Activated T-cell treated with anti-CD3 and anti-CD28 coated beads for 24 hours (primary cell): ENCODE data around the gene METTL17.
"Not testable (repeated sequence)": the region's sequence is repeated elsewhere in the genome, so short reads cannot be mapped to it uniquely, and the experiment has no call there.

Experiments used
- DNase-seq: peaks from one replicate; pipeline ENCODE4 v3.0.0-alpha.2; 2020; ENCODE audit warnings: low read depth

Gene METTL17

DNA sequence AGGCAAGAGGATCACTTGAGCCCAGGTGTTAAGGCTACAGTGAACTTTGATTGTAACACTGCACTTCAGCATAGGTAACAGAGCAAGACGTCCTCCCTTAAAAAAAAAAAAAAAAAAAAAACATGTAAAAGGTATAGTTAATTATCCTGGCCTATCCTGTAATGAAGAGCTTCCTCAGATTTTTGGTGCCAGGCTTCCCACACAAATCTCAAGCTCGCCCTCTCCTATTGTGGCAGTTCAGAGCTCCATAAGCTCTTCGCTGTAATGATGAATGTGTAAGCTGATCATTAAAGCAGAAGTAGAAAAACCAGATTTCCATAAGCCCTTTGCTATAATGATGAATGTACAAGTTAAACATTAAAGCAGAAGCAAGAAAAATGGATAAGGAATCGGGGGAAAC is 7.3 kb downstream of the METTL17 start:
- DNase-seq, result no peak

GRCh38 chr14:20997564-20997963 is 7.8 kb downstream of the METTL17 start:
- no peak for DNase-seq

GRCh38 chr14:20998139-20998538 is 8.4 kb downstream of the METTL17 start:
- DNase-seq, result no peak

DNA sequence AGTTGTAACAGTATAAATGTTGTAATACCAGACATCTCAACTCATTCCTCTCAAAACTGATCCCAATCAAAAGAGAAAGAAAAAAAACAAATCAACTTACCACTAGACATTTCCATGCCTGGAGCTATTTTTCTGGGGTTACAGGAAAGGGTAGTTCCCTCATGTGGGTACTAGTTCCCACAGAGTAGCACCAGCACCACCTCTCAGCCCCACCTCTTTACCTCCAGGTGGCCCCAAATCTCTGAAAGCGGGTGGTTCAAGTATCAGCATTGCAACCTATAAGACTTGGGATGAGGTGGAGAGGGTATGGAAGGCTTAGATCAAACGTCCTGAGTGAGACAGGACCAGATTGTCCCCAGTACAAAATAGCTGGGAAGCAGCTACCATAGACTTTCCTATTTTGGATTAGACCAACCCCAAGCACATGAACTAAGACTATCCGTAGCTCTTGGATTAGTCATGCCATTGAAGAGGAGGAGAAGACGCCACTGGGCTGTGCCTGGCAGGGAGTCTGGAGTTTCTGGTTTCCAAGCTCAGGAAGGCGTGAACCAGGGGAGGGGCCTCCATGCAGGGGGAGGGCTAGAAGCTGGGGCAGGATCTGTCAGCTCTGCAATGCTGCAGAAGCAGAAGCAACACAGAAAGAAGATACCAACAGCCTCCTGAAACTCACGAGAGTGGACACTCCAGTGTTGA is 9.0 kb downstream of the METTL17 start, which contains the start of gene SLC39A2:
Gene SLC39A2 (plus strand): TSS at position 620 of the 693 bp plus-strand sequence. CDS start 154 bp downstream, outside the sequence.
- DNase-seq, result no peak

DNA sequence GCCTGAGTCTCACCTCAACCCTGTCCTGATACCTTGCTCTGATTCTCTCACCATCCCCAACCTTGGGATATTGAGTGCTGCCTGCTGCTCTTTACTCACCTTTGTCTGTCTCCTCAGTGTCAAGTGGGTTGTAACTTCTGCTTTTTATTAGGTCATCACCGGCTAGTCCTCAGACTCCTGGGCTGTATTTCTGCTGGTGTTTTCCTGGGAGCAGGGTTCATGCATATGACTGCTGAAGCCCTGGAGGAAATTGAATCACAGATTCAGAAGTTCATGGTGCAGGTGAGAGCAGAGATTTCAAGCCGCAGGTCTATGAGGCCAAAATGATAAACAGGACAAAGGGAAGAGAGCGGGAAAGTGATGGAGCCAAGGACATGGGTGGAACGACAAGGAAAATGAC is 9.8 kb downstream of the METTL17 start:
- no peak for DNase-seq

DNA sequence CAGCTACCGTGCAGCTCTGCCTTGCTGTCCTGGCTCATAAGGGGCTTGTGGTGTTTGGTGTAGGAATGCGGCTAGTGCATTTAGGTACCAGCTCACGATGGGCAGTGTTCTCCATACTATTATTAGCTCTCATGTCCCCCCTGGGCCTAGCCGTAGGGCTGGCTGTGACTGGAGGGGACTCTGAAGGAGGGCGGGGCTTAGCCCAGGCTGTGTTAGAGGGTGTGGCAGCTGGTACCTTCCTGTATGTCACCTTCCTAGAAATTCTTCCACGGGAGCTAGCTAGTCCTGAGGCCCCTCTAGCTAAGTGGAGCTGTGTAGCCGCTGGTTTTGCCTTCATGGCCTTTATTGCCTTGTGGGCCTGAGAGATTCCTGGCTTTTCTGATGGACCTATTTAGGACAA is 11.4 kb downstream of the METTL17 start:
- DNase-seq, result no peak

- DNase-seq, result no peak
Observed at GRCh38 chr14:21003788-21004346, 14.1 kb downstream of the METTL17 start.

GRCh38 chr14:21009721-21010120 is 19.9 kb downstream of the METTL17 start:
- not testable (repeated sequence) for DNase-seq

- no peak for DNase-seq
Observed at GRCh38 chr14:21011136-21011535, 21.4 kb downstream of the METTL17 start.

DNA sequence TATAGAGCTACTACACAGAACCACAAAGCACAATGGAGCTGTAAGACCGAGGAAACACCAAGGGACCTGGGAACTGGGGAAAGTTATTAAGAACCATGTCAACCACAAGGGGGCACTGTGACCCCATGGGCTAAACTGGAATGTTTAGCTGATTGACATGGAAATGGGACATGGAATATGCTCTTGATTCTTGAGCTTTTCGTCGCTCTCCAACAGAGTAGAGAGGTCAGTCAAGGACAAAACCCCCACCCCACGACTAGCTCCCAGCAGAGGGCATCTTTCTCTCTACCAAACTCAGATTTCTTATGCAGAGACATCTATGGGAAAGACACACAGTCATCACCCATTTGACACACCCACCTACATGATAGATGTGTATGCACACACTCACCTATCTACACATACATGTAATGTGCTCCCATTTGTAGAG is 25.0 kb downstream of the METTL17 start:
- DNase-seq, result peak; percentile 73

DNA sequence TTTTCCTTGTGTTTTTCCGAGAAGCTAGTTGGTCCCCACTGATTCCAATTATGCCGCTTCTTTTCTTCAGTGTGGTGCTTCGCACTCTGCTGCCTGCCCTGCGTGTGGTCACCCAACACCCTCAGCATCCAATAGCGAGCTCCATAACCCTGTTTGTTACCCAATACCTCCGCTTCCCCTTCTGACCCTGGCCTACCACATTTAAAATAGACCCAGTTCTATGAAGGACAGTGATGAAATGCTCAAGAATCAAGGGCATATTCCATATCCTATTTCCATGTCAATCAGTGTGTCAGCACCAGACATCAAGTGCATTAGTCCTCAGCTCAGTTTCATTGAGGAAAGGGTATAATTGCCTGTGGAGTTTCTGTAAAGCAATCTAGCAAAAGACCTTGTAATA is 25.5 kb downstream of the METTL17 start:
- DNase-seq, result no peak

GRCh38 chr14:21016413-21017190 is 26.8 kb downstream of the METTL17 start:
- DNase-seq, result no peak

DNA sequence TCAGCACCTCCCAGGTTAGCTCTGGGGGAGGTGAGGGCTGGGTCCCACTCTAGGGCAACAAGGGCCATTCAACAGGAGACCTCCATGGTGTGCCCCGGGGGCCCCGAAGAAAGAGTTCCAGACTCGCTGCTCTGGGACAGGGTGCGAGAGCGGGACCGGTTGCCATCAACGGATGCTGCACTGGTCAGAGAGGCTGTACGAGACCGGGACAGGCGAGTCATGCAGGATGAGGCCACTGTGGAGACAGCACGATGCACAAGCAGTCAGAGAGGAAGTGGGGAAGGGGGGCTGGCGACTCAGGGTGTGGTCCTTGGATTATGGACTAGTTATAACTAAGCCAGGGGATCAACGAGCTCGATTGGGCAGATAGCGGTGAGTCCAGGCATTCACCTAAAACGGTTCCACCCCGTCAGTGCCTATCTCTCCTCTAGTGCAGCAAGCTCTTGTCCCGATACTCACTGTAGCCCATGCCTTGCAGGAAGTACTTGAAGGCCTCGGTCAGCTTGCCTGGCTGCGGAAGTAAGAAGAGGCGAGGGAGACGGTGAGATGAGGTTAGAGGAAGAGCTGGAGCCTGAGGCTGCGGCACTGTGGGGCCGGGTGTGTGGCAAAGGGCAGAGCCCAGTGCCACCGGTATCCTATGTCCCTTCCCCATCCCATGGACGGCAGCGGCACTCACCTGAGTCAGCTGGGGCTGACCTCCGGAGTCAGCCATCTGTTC is 27.9 kb downstream of the METTL17 start:
- DNase-seq, result no peak

DNA sequence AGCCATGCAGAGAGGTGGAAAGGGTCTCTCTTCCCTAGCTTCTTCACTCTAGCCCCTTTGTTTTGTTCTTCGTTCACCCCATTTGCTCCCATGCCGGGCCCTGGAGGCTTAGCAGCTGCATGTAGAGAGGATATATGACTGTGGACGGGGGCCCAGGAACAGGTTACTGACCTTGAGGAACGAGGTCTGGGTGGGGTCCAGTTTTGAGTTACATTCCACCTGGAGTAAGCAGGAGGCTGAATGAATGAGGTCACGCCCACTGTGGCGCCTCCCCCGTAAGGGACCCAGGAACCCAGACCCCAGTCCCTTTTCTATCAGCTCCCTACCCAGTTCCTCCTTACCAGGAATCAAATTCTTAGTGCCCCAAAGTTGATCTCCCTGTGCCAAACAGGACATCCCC is 28.5 kb downstream of the METTL17 start:
- DNase-seq, result no peak

GRCh38 chr14:21018781-21019180 is 29.0 kb downstream of the METTL17 start:
- no peak for DNase-seq

DNA sequence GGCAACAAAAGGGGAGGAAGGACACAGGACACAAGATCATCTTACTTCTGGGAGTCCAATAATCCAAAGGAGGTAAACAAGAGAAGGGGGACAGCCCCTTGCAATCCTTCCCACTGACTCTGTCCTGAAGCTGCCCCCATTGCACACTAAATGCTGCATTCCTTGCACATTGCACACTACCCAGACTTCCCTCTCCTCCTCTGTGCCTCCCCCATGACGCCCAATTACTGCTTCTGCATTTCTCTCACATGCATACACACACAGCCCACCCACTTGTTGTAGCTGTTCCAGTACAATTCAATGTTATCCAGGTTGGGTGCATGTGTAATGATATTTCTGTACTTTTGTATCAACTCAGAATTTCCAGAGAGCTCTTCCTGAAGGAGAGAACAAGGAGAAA is 29.6 kb downstream of the METTL17 start:
- no peak for DNase-seq

DNA sequence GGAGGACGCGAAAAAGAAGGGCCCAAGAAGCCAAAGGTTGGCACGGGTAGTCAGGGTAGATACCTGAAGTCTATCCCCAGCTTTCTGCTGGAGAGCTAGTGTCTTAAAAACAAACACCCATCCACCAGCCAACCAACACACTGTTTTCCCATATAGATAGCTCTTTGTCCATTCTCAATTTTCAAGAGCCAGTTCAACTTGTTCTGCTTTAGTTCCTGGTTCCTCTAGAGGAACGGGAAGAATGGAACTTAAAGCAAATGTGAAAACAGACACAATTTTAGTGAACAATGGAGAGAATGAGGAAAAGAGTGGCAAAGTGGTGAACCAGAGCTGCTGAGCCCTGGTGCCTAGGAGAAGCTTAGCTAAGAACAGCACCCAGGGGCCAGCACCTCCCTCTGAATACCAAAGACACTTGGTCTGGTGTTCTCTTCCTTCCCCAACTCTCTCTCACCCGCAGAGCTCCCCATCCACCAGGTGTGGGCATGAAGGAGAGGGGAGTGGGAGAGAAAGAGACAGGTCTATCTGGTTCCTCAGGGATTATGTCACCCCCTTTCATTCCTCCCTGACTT is 31.3 kb downstream of the METTL17 start:
- DNase-seq, result no peak

GRCh38 chr14:21022686-21023085 is 32.9 kb downstream of the METTL17 start:
- no peak for DNase-seq

GRCh38 chr14:21023174-21023573 is 33.4 kb downstream of the METTL17 start:
- DNase-seq, result no peak

- DNase-seq, result no peak
Observed at GRCh38 chr14:21023817-21024584, 34.2 kb downstream of the METTL17 start.
